GM23338 (cell line): ENCODE results near the gene NR3C1. TPM values are rescaled to one million over a fixed set of nuclear protein-coding genes. Genes with fewer than 3 reads are reported as not detected.

ENCODE experiments used
- ATAC-seq: fragments of 200-7000 bp; cut with Tn5 transposase; 3 replicates; pipeline ENCODE4 v1.9.1; 2020
- DNase-seq: peaks from one replicate; pipeline ENCODE4 v3.0.0-alpha.2; 2015; ENCODE audit warnings: low spot score
- H2AFZ ChIP-seq: fragments of 200-600 bp; sonication (generic); 2 replicates; pipeline ENCODE4 v1.8.0; 2016; ENCODE audit warnings: antibody characterized with exemption, mild to moderate bottlenecking, moderate library complexity
- H3F3A ChIP-seq: fragments of 200-600 bp; sonication (generic); replicated peaks from 2 replicates; pipeline ENCODE4 v1.8.0; 2017; ENCODE audit warnings: antibody characterized with exemption, mixed run types, low read depth
- H3K27ac ChIP-seq: fragments of 200-600 bp; sonication (generic); 2 replicates; pipeline ENCODE4 v1.6.1; 2016; ENCODE audit warnings: low read depth
- H3K27me3 ChIP-seq: fragments of 200-600 bp; sonication (generic); 2 replicates; pipeline ENCODE4 v1.8.0; 2016; ENCODE audit warnings: mild to moderate bottlenecking, mixed run types, moderate library complexity; ENCODE audit not compliant: insufficient read depth
- H3K36me3 ChIP-seq: fragments of 200-600 bp; sonication (generic); 2 replicates; pipeline ENCODE4 v1.8.0; 2016; ENCODE audit warnings: mild to moderate bottlenecking; ENCODE audit not compliant: insufficient read depth
- H3K4me1 ChIP-seq: fragments of 200-600 bp; sonication (generic); 2 replicates; pipeline ENCODE4 v1.8.0; 2016; ENCODE audit warnings: mild to moderate bottlenecking, moderate library complexity; ENCODE audit not compliant: insufficient read depth
- H3K4me2 ChIP-seq: fragments of 200-600 bp; sonication (generic); 2 replicates; pipeline ENCODE4 v1.7.1; 2017; ENCODE audit warnings: mixed run types
- H3K4me3 ChIP-seq: fragments of 200-600 bp; sonication (generic); 2 replicates; pipeline ENCODE4 v1.6.1; 2016; ENCODE audit warnings: mixed run types
- H3K79me2 ChIP-seq: fragments of 200-600 bp; sonication (generic); replicated peaks from 2 replicates; pipeline ENCODE4 v1.8.0; 2017; ENCODE audit warnings: mild to moderate bottlenecking; ENCODE audit not compliant: insufficient read depth
- H3K9me2 ChIP-seq: fragments of 200-600 bp; sonication (generic); 2 replicates; pipeline ENCODE4 v1.8.0; 2017; ENCODE audit not compliant: insufficient read depth
- H4K20me1 ChIP-seq: fragments of 200-600 bp; sonication (generic); replicated peaks from 2 replicates; pipeline ENCODE4 v1.8.0; 2017; ENCODE audit warnings: mild to moderate bottlenecking; ENCODE audit not compliant: insufficient read depth
- H3K27ac Mint-ChIP-seq: 2 replicates; pipeline ENCODE4 v1.8.0; 2020; ENCODE audit warnings: inconsistent platforms, mild to moderate bottlenecking, moderate library complexity, mixed read lengths
- H3K27me3 Mint-ChIP-seq: 3 replicates; pipeline ENCODE4 v1.8.0; 2022; ENCODE audit warnings: low read depth, mild to moderate bottlenecking, moderate library complexity, mixed read lengths, inconsistent platforms; ENCODE audit not compliant: insufficient read depth, poor library complexity
- H3K36me3 Mint-ChIP-seq: 3 replicates; pipeline ENCODE4 v1.8.0; 2021; ENCODE audit warnings: low read depth, mild to moderate bottlenecking, inconsistent platforms, moderate library complexity, mixed read lengths
- H3K4me1 Mint-ChIP-seq: 3 replicates; pipeline ENCODE4 v1.8.0; 2020; ENCODE audit warnings: mild to moderate bottlenecking, inconsistent platforms, mixed read lengths
- H3K4me3 Mint-ChIP-seq: 3 replicates; pipeline ENCODE4 v1.8.0; 2021; ENCODE audit warnings: moderate library complexity, mild to moderate bottlenecking, inconsistent platforms, mixed read lengths
- H3K9me3 Mint-ChIP-seq: 3 replicates; pipeline ENCODE4 v1.8.0; 2020; ENCODE audit warnings: moderate library complexity, mild to moderate bottlenecking, inconsistent platforms, mixed read lengths
- CREB1 ChIP-seq: fragments of 250-450 bp; sonication (Bioruptor Pico); IDR thresholded peaks from 2 replicates; pipeline ENCODE4 v1.5.0; 2020; ENCODE audit warnings: low read depth, mild to moderate bottlenecking, moderate library complexity
- CTCF ChIP-seq, 2 experiments: fragments of 200-600 bp in 1 of 2; sonication (generic) in 1 of 2; conservative IDR thresholded peaks; 2 replicates each; pipeline versions ENCODE4 v1.5.1 to v1.6.1; 2016 to 2017; ENCODE audit warnings: antibody characterized with exemption in 2 of 2, low read depth in 2 of 2, mild to moderate bottlenecking in 2 of 2, moderate library complexity in 1 of 2
- ETS1 ChIP-seq: IDR thresholded peaks from 2 replicates; pipeline ENCODE4 v1.6.1; 2016; ENCODE audit warnings: antibody characterized with exemption
- EZH2 ChIP-seq: fragments of 200-600 bp; sonication (generic); IDR thresholded peaks from one replicate; pipeline ENCODE4 v1.8.0; 2017; ENCODE audit warnings: antibody characterized with exemption, mild to moderate bottlenecking, low read depth; ENCODE audit not compliant: unreplicated experiment
- EZH2phosphoT487 ChIP-seq: fragments of 200-600 bp; sonication (generic); IDR thresholded peaks from one replicate; pipeline ENCODE4 v1.8.1; 2018; ENCODE audit warnings: antibody characterized with exemption; ENCODE audit not compliant: unreplicated experiment
- JUNB ChIP-seq: IDR thresholded peaks from one replicate; pipeline ENCODE4 v1.6.1; 2016; ENCODE audit warnings: antibody characterized with exemption; ENCODE audit not compliant: unreplicated experiment
- NANOG ChIP-seq: IDR thresholded peaks from 2 replicates; pipeline ENCODE4 v1.6.1; 2016; ENCODE audit warnings: antibody characterized with exemption, borderline replicate concordance
- POLR2AphosphoS5 ChIP-seq: IDR thresholded peaks from 2 replicates; pipeline ENCODE4 v1.6.1; 2016; ENCODE audit warnings: antibody characterized with exemption, low read depth
- REST ChIP-seq: IDR thresholded peaks from one replicate; pipeline ENCODE4 v1.6.1; 2018; ENCODE audit warnings: antibody characterized with exemption; ENCODE audit not compliant: unreplicated experiment
- STAT1 ChIP-seq: IDR thresholded peaks from one replicate; pipeline ENCODE4 v1.6.1; 2016; ENCODE audit warnings: antibody characterized with exemption; ENCODE audit not compliant: unreplicated experiment
- ZNF114 ChIP-seq: fragments of 250-450 bp; sonication (Bioruptor Pico); IDR thresholded peaks from 2 replicates; pipeline ENCODE4 v1.5.0; 2020; ENCODE audit warnings: mild to moderate bottlenecking, moderate library complexity
- ZNF331 ChIP-seq: fragments of 250-450 bp; sonication (Bioruptor Pico); IDR thresholded peaks from 2 replicates; pipeline ENCODE4 v1.5.0; 2020; ENCODE audit warnings: low read depth, mild to moderate bottlenecking, moderate library complexity
- ZNF462 ChIP-seq: fragments of 250-450 bp; sonication (Bioruptor Pico); IDR thresholded peaks from 2 replicates; pipeline ENCODE4 v1.5.0; 2020; ENCODE audit warnings: mild to moderate bottlenecking, moderate library complexity
- polyA plus RNA-seq: library from polyadenylated mRNA; unstranded; fragments of >200 nt; fragmentation: Nextera tagmentation; extraction: Ambion mirVana; gene quantifications from 2 replicates; pipeline ENCODE4 v1.2.1, GENCODE V29; 2016
- total RNA-seq: library from RNA; depleted of rRNA; stranded (reverse); fragments of >200 nt; shearing (Covaris generic); gene quantifications from 2 replicates; pipeline ENCODE4 v1.2.3, GENCODE V29; 2014

The NR3C1 gene
- total and polyA plus RNA-seq, 2 experiments from 2014 or later = 1.2 to 4.6 TPM

- Mint-ChIP-seq H3K4me1 (no peaks in the 10 kb centered on the region), H3K27me3 (no peaks in the 10 kb centered on the region), H3K36me3 (peaks cover 12% of the 10 kb centered on the region; the same call in 2 of the 3 replicates), H3K9me3 (peaks cover 34% of the 10 kb centered on the region; the same call in 2 of the 3 replicates), H3K27ac (no peak overlapping the region), H3K4me3 (no peak overlapping the region)
- DNase-seq (no peak), ATAC-seq (no peak)
- TF ChIP-seq REST (no peak), NANOG (no peak), EZH2phosphoT487 (no peak), EZH2 (no peak), ZNF114 (CRISPR knock-in tag) (no peak), CREB1 (no peak), JUNB (no peak), CTCF (conservative IDR thresholded peaks at IDR 0.05; ENCODE audit: low read depth in 2 of 2) (no peak), POLR2AphosphoS5 (no peak), ZNF331 (CRISPR knock-in tag) (no peak), ETS1 (no peak), STAT1 (no peak), ZNF462 (CRISPR knock-in tag) (no peak)
- Histone ChIP-seq H3K4me3 (no peak overlapping the region), H3K79me2 (no peaks in the 10 kb centered on the region), H3K4me1 (no peaks in the 10 kb centered on the region), H3K27ac (no peak overlapping the region), H3K4me2 (no peak overlapping the region), H2AFZ (no peak overlapping the region), H3K27me3 (no peaks in the 10 kb centered on the region), H3F3A (no peaks in the 10 kb centered on the region), H4K20me1 (no peaks in the 10 kb centered on the region), H3K9me2 (0 out of 2 replicates have a peak, but pooled peaks cover 2% of the 10 kb centered on the region), H3K36me3 (0 out of 2 replicates have a peak, but pooled peaks cover 4% of the 10 kb centered on the region)
These were observed 136.3 kb downstream of the NR3C1 start for GRCh38 chr5:143267186-143267585.
